CD4-positive, alpha-beta memory T cell (primary cell): ENCODE results near the gene PLIN4. TPM values are rescaled to one million over a fixed set of nuclear protein-coding genes. Genes with fewer than 3 reads are reported as not detected.

Source experiments
- CTCF ChIA-PET: fragments of 350-600 bp; sonication (Branson Sonifier 250); formaldehyde crosslinking; loops from one replicate; lab custom pipeline; 2021; ENCODE audit warnings: inconsistent platforms; ENCODE audit not compliant: partially characterized antibody; lab: Charles Lee
- POLR2A ChIA-PET: fragments of 350-600 bp; sonication (Branson Sonifier 250); formaldehyde crosslinking; loops from one replicate; lab custom pipeline; 2021; ENCODE audit not compliant: partially characterized antibody; lab: Charles Lee
- DNase-seq, 5 donors: peaks; one replicate each; pipeline versions ENCODE4 v3.0.0 to v3.0.0-alpha.2; 2020 to 2022; ENCODE audit warnings: mixed read lengths in 1 of 5
- H3K27ac ChIP-seq: one replicate; pipeline ENCODE4 v1.7.0; 2013; ENCODE audit warnings: low read depth, low read length
- H3K27me3 ChIP-seq: 2 replicates; pipeline ENCODE4 v1.7.0; 2013; ENCODE audit warnings: mild to moderate bottlenecking, low read length, moderate library complexity; ENCODE audit not compliant: insufficient read depth
- H3K36me3 ChIP-seq: 2 replicates; pipeline ENCODE4 v1.7.0; 2013; ENCODE audit warnings: mild to moderate bottlenecking, low read length, moderate library complexity; ENCODE audit not compliant: insufficient read depth
- H3K4me1 ChIP-seq: 2 replicates; pipeline ENCODE4 v1.7.0; 2013; ENCODE audit warnings: mild to moderate bottlenecking, low read length, moderate library complexity; ENCODE audit not compliant: insufficient read depth
- H3K4me3 ChIP-seq, 2 donors: one replicate each; pipeline ENCODE4 v1.7.0; 2013; ENCODE audit warnings: low read length in 2 of 2, mild to moderate bottlenecking in 1 of 2
- H3K9me3 ChIP-seq, 2 donors: one replicate each; pipeline ENCODE4 v1.7.0; 2013; ENCODE audit warnings: low read length in 2 of 2, control low read depth in 1 of 2; ENCODE audit not compliant: control insufficient read depth in 1 of 2
- H3K27ac Mint-ChIP-seq, 7 donors: one replicate each; pipeline ENCODE4 v1.8.0; 2020 to 2021; ENCODE audit warnings: mixed read lengths in 7 of 7, mild to moderate bottlenecking in 6 of 7, inconsistent platforms in 3 of 7, moderate library complexity in 3 of 7
- H3K27me3 Mint-ChIP-seq, 2 donors: one replicate each; pipeline ENCODE4 v1.8.0; 2020 to 2021; ENCODE audit warnings: mixed read lengths in 2 of 2
- H3K36me3 Mint-ChIP-seq, 2 donors: one replicate each; pipeline ENCODE4 v1.8.0; 2020 to 2021; ENCODE audit warnings: mixed read lengths in 2 of 2, inconsistent platforms in 1 of 2, mild to moderate bottlenecking in 1 of 2
- H3K4me1 Mint-ChIP-seq, 4 donors: one replicate each; pipeline ENCODE4 v1.8.0; 2020 to 2021; ENCODE audit warnings: mixed read lengths in 4 of 4, mild to moderate bottlenecking in 1 of 4
- H3K4me3 Mint-ChIP-seq, 8 donors: one replicate each; pipeline ENCODE4 v1.8.0; 2020 to 2021; ENCODE audit warnings: mixed read lengths in 8 of 8, mild to moderate bottlenecking in 7 of 8, moderate library complexity in 6 of 8, inconsistent platforms in 3 of 8
- H3K9me3 Mint-ChIP-seq, 8 donors: one replicate each; pipeline ENCODE4 v1.8.0; 2020 to 2021; ENCODE audit warnings: mixed read lengths in 8 of 8, mild to moderate bottlenecking in 5 of 8, inconsistent platforms in 3 of 8, moderate library complexity in 1 of 8
- intact Hi-C: fragments of 100-400 bp; cut with micrococcal nuclease; formaldehyde crosslinking; loops from one replicate; pipeline ENCODE4 v1.15.1; 2023
- polyA plus RNA-seq, 2 donors: library from polyadenylated mRNA; unstranded; fragments of 300-500 nt; fragmentation: Illumina TruSeq; gene quantifications; one replicate each; pipeline ENCODE4 v1.2.3, GENCODE V29; 2021
- total RNA-seq, 2 experiments: library from RNA; stranded (reverse); gene quantifications; one replicate each; pipeline ENCODE4 v1.2.3, GENCODE V29; 2021

PLIN4 gene
- total and polyA plus RNA-seq, 4 experiments from 2014 or later, result 0.14 to 0.22 (median 0.17) TPM; not detected in 1

DNA sequence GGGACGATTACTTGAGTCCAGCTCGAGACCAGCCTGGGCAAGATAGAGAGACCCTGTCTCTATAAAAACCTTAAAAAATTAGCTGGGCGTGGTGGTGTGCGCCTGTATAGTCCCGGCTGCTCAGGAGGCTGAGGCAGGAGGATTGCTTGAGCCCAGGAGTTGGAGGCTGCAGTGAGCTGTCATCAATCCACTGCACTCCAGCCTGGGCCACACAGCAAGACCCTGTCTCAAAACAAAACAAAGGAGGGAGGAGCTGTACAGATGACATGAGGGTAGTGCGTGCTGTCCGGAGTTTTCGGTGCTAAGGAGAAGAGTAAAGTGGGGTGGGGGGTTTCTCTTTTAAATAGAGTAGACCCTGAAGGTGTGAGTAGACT lies 23.6 kb downstream of the PLIN4 start:
- intact Hi-C loops, result no loop called here
- H3K9me3 ChIP-seq, result no peaks in the 10 kb centered on the region
- no peak overlapping the region for H3K27ac Mint-ChIP-seq
- no peaks in the 10 kb centered on the region for H3K27me3 Mint-ChIP-seq
- no peaks in the 10 kb centered on the region for H3K9me3 Mint-ChIP-seq
- H3K36me3 Mint-ChIP-seq, result peaks cover 6 to 24% of the 10 kb centered on the region in 2 donors
- no peaks in the 10 kb centered on the region for H3K4me1 ChIP-seq
- DNase-seq, result no peak
- ChIA-PET POLR2A (no interaction called here), CTCF (interaction anchor here (0.6 kb wide), 1 partner anchor 256 kb away, joined by 3 read pairs; no protein-coding TSS in a partner anchor)
- peaks cover 22% of the 10 kb centered on the region for H3K36me3 ChIP-seq
- H3K4me3 ChIP-seq, result no peak overlapping the region
- no peaks in the 10 kb centered on the region for H3K4me1 Mint-ChIP-seq
- no peak overlapping the region for H3K4me3 Mint-ChIP-seq
- H3K27me3 ChIP-seq, result no peaks in the 10 kb centered on the region
- no peak overlapping the region for H3K27ac ChIP-seq

DNA sequence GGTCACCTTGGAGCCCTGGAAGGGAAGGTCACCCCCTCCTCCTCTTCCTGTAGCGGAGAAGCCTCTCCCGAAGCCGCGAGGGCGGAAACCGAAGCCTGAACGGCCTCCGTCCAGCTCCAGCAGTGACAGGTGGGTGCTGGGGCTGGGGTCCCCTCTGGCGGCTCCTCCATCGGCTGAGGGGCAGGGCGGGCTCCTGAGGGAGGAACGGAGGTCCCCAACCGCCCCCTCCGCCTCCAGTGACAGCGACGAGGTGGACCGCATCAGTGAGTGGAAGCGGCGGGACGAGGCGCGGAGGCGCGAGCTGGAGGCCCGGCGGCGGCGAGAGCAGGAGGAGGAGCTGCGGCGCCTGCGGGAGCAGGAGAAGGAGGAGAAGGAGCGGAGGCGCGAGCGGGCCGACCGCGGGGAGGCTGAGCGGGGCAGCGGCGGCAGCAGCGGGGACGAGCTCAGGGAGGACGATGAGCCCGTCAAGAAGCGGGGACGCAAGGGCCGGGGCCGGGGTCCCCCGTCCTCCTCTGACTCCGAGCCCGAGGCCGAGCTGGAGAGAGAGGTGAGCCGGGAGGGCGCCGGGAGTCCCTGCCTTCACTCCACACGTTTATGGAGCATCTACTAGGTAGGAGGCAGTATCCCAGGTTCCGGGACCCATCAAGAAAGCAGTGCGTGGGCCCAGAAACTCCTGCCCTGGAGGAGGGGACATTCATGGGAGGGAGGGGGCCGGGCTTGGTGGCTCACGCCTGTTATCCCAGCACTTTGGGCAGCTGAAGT lies 24.2 kb downstream of the PLIN4 start:
- POLR2A ChIA-PET, result no interaction called here
- H3K27ac ChIP-seq, result no peak overlapping the region
- H3K27ac Mint-ChIP-seq, result no peak overlapping the region
- no peaks in the 10 kb centered on the region for H3K9me3 Mint-ChIP-seq
- no peak overlapping the region for H3K4me3 ChIP-seq
- H3K9me3 ChIP-seq, result no peaks in the 10 kb centered on the region
- no peaks in the 10 kb centered on the region for H3K27me3 Mint-ChIP-seq
- CTCF ChIA-PET, result interaction anchor here (0.6 kb wide), 1 partner anchor 257 kb away, joined by 3 read pairs; no protein-coding TSS in a partner anchor
- DNase-seq, result no peak
- H3K4me1 ChIP-seq, result no peaks in the 10 kb centered on the region
- peaks cover 22% of the 10 kb centered on the region for H3K36me3 ChIP-seq
- H3K27me3 ChIP-seq, result no peaks in the 10 kb centered on the region
- H3K4me3 Mint-ChIP-seq, result no peak overlapping the region
- H3K4me1 Mint-ChIP-seq, result no peaks in the 10 kb centered on the region
- intact Hi-C loops, result no loop called here
- H3K36me3 Mint-ChIP-seq, result peaks cover 5 to 25% of the 10 kb centered on the region in 2 donors

GRCh38 chr19:4493104-4493928 lies 25.0 kb downstream of the PLIN4 start:
- Histone ChIP-seq H3K9me3 (no peaks in the 10 kb centered on the region), H3K27ac (no peak overlapping the region), H3K27me3 (no peaks in the 10 kb centered on the region), H3K36me3 (peaks cover 18% of the 10 kb centered on the region), H3K4me3 (no peak overlapping the region), H3K4me1 (no peaks in the 10 kb centered on the region)
- POLR2A ChIA-PET, result no interaction called here
- intact Hi-C loops, result no loop called here
- DNase-seq, result no peak
- Mint-ChIP-seq H3K4me3 (no peak overlapping the region), H3K27ac (no peak overlapping the region), H3K4me1 (no peaks in the 10 kb centered on the region), H3K36me3 (peaks cover 8 to 25% of the 10 kb centered on the region in 2 donors), H3K9me3 (no peaks in the 10 kb centered on the region), H3K27me3 (no peaks in the 10 kb centered on the region)
- CTCF ChIA-PET, result no interaction called here

DNA sequence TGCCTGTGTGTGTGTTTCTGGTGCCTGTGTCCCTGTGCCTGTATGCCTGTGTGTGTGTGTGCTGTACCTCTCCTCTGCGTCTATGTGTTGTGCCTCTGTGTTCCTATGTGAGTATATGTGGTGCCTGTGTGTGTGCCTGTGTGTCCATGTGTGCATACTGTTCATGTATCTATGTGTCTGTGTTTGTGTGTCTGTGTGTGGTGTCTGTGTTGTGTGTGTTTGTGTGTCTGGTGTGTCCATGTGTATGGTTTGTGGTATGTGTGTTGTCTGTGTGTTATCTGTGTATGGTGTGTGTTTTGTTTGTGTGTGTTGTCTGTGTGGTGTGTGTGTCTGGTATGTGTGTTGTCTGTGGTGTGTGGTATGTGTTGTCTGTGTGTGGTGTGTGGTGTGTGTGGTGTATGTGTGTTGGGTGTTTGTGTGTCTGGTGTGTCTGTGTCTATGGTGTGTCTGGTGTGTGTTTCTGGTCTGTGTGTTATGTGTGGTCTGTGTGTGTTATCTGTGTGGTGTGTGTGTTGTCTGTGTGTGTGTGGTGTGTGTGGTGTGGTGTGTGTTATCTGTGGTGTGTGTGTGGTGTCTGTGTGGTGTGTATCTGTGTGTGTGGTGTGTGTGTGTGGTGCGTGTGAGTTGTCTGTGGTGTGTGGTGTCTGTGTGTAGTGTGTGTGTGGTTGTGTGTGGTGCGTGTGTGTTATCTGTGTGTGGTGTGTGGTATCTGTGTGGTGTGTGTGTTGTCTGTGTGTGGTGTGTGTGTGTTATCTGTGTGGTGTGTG lies 25.8 kb downstream of the PLIN4 start:
- DNase-seq, result no peak
- Mint-ChIP-seq H3K9me3 (no peaks in the 10 kb centered on the region), H3K4me3 (no peak overlapping the region), H3K36me3 (peaks cover 8 to 25% of the 10 kb centered on the region in 2 donors), H3K4me1 (no peaks in the 10 kb centered on the region), H3K27ac (no peak overlapping the region), H3K27me3 (no peaks in the 10 kb centered on the region)
- POLR2A ChIA-PET, result no interaction called here
- H3K4me3 ChIP-seq, result no peak overlapping the region
- peaks cover 16% of the 10 kb centered on the region for H3K36me3 ChIP-seq
- intact Hi-C loops, result no loop called here
- H3K27ac ChIP-seq, result no peak overlapping the region
- CTCF ChIA-PET, result no interaction called here
- H3K9me3 ChIP-seq, result no peaks in the 10 kb centered on the region
- H3K27me3 ChIP-seq, result no peaks in the 10 kb centered on the region
- H3K4me1 ChIP-seq, result no peaks in the 10 kb centered on the region

DNA sequence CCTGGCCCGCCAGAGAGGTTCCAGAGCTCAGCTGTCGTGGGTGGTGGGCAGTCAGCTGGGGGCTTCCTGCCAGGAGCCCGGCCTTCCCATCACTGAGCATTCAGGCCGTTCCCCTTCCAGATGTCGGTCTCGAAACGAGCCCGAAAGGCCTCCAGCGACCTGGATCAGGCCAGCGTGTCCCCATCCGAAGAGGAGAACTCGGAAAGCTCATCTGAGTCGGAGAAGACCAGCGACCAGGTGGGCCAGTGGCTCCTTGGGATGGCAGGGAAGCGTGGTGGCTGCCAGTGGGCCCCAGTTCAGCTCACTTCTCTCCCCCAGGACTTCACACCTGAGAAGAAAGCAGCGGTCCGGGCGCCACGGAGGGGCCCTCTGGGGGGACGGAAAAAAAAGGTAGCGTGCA lies 26.8 kb downstream of the PLIN4 start:
- ChIA-PET POLR2A (interaction anchor here (1.0 kb wide), 1 partner anchor 18 kb away, joined by 3 read pairs; no protein-coding TSS in a partner anchor), CTCF (no interaction called here)
- Histone ChIP-seq H3K9me3 (no peaks in the 10 kb centered on the region), H3K27me3 (no peaks in the 10 kb centered on the region), H3K36me3 (peaks cover 16% of the 10 kb centered on the region), H3K4me1 (no peaks in the 10 kb centered on the region), H3K27ac (no peak overlapping the region), H3K4me3 (no peak overlapping the region)
- Mint-ChIP-seq H3K4me1 (no peaks in the 10 kb centered on the region), H3K4me3 (no peak overlapping the region), H3K27ac (no peak overlapping the region), H3K36me3 (peaks cover 11 to 29% of the 10 kb centered on the region in 2 donors), H3K27me3 (no peaks in the 10 kb centered on the region), H3K9me3 (no peaks in the 10 kb centered on the region)
- no peak for DNase-seq
- intact Hi-C loops, result no loop called here

DNA sequence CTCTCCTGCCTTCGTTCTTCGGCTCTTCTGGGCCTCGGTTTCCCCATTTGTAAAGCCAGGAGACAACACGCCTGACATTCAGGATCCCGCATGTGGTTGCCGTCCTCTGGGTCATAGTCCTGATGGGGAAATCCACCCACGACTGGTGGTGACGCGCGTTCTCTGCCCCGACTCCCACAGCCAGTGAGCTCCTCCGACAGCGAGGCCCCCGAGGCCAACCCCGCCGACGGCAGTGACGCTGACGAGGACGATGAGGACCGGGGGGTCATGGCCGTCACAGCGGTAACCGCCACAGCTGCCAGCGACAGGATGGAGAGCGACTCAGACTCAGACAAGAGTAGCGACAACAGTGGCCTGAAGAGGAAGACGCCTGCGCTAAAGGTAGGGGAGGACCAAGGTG lies 29.8 kb downstream of the PLIN4 start:
- H3K36me3 Mint-ChIP-seq, result peaks cover 18 to 26% of the 10 kb centered on the region in 2 donors
- H3K36me3 ChIP-seq, result peaks cover 14% of the 10 kb centered on the region
- H3K4me3 Mint-ChIP-seq, result no peak overlapping the region
- intact Hi-C loops, result no loop called here
- H3K27me3 ChIP-seq, result no peaks in the 10 kb centered on the region
- H3K9me3 ChIP-seq, result no peaks in the 10 kb centered on the region
- H3K4me1 Mint-ChIP-seq, result peaks cover 0 to 4% (median 1%) of the 10 kb centered on the region in 4 donors
- ChIA-PET CTCF (no interaction called here), POLR2A (no interaction called here)
- H3K9me3 Mint-ChIP-seq, result no peaks in the 10 kb centered on the region
- DNase-seq, result no peak
- H3K4me3 ChIP-seq, result no peak overlapping the region
- no peaks in the 10 kb centered on the region for H3K4me1 ChIP-seq
- H3K27ac Mint-ChIP-seq, result no peak overlapping the region
- no peaks in the 10 kb centered on the region for H3K27me3 Mint-ChIP-seq
- no peak overlapping the region for H3K27ac ChIP-seq

- peak overlapping the region in 1 of 7 donors; percentile 24 for H3K27ac Mint-ChIP-seq
- POLR2A ChIA-PET, result no interaction called here
- no peaks in the 10 kb centered on the region for H3K9me3 ChIP-seq
These were observed 30.7 kb downstream of the PLIN4 start for GRCh38 chr19:4487572-4487971.

More at GRCh38 chr19:4487572-4487971, 30.7 kb downstream of the PLIN4 start:
- no peaks in the 10 kb centered on the region for H3K4me1 ChIP-seq
- CTCF ChIA-PET, result no interaction called here
- intact Hi-C loops, result no loop called here
- Mint-ChIP-seq H3K4me3 (no peak overlapping the region), H3K27me3 (no peaks in the 10 kb centered on the region), H3K4me1 (peaks cover 0 to 4% (median 1%) of the 10 kb centered on the region in 4 donors), H3K9me3 (no peaks in the 10 kb centered on the region), H3K36me3 (peaks cover 19 to 28% of the 10 kb centered on the region in 2 donors)
- H3K4me3 ChIP-seq, result no peak overlapping the region
- no peak for DNase-seq
- H3K27ac ChIP-seq, result no peak overlapping the region
- H3K27me3 ChIP-seq, result no peaks in the 10 kb centered on the region
- H3K36me3 ChIP-seq, result peaks cover 7% of the 10 kb centered on the region
